SK-N-SH treated with all-trans-retinoic acid at 6 μM for 48 hours (cell line): ENCODE measurements around the gene CTCFL.

Source experiments
- ATAC-seq: fragments of 200-7000 bp; cut with Tn5 transposase; 3 replicates; pipeline ENCODE4 v1.9.1; 2020; ENCODE audit warnings: mild to moderate bottlenecking, moderate library complexity
- ARNTL ChIP-seq: fragments of 450-650 bp; formaldehyde crosslinking; IDR thresholded peaks from 2 replicates; pipeline ENCODE4 v1.5.0; 2020; ENCODE audit warnings: low read depth, mild to moderate bottlenecking, moderate library complexity, borderline replicate concordance
- CREB5 ChIP-seq: fragments of 250-450 bp; sonication (Bioruptor Pico); IDR thresholded peaks from 2 replicates; pipeline ENCODE4 v1.5.1; 2020; ENCODE audit warnings: low read depth, mild to moderate bottlenecking, moderate library complexity
- CSDC2 ChIP-seq: fragments of 250-450 bp; sonication (Bioruptor Pico); IDR thresholded peaks from 2 replicates; pipeline ENCODE4 v1.5.0; 2020; ENCODE audit warnings: mild to moderate bottlenecking, moderate library complexity
- CSRNP3 ChIP-seq: fragments of 250-450 bp; sonication (Bioruptor Pico); IDR thresholded peaks from 2 replicates; pipeline ENCODE4 v1.5.1; 2021; ENCODE audit warnings: mild to moderate bottlenecking, moderate library complexity
- ISL1 ChIP-seq: fragments of 250-450 bp; sonication (Bioruptor Pico); IDR thresholded peaks from 2 replicates; pipeline ENCODE4 v2.1.2; 2022; ENCODE audit warnings: mild to moderate bottlenecking, moderate library complexity
- OSR1 ChIP-seq: fragments of 250-450 bp; sonication (Bioruptor Pico); IDR thresholded peaks from 2 replicates; pipeline ENCODE4 v1.8.0; 2022; ENCODE audit warnings: moderate library complexity, mild to moderate bottlenecking, inconsistent platforms
- PATZ1 ChIP-seq: fragments of 250-450 bp; sonication (Bioruptor Pico); IDR thresholded peaks from 2 replicates; pipeline ENCODE4 v1.8.0; 2020; ENCODE audit warnings: mild to moderate bottlenecking, moderate library complexity, borderline replicate concordance
- POU6F1 ChIP-seq: fragments of 250-450 bp; sonication (Bioruptor Pico); IDR thresholded peaks from 2 replicates; pipeline ENCODE4 v1.8.0; 2021; ENCODE audit warnings: low read depth, mild to moderate bottlenecking, moderate library complexity, borderline replicate concordance
- PPARA ChIP-seq: fragments of 250-450 bp; sonication (Bioruptor Pico); IDR thresholded peaks from 2 replicates; pipeline ENCODE4 v1.5.0; 2020; ENCODE audit warnings: mild to moderate bottlenecking, borderline replicate concordance
- RARB ChIP-seq: fragments of 250-450 bp; sonication (Bioruptor Pico); IDR thresholded peaks from 2 replicates; pipeline ENCODE4 v1.8.0; 2021; ENCODE audit warnings: mild to moderate bottlenecking, moderate library complexity
- SNAI2 ChIP-seq: fragments of 250-450 bp; sonication (Bioruptor Pico); IDR thresholded peaks from 2 replicates; pipeline ENCODE4 v1.5.0; 2020; ENCODE audit warnings: mild to moderate bottlenecking, moderate library complexity
- TCF4 ChIP-seq: fragments of 250-450 bp; sonication (Bioruptor Pico); IDR thresholded peaks from 2 replicates; pipeline ENCODE4 v1.8.0; 2021; ENCODE audit warnings: mild to moderate bottlenecking, moderate library complexity, borderline replicate concordance
- TOX ChIP-seq: fragments of 250-450 bp; sonication (Bioruptor Pico); IDR thresholded peaks from 2 replicates; pipeline ENCODE4 v1.8.0; 2021; ENCODE audit warnings: mild to moderate bottlenecking, moderate library complexity, borderline replicate concordance
- TSHZ2 ChIP-seq: fragments of 250-450 bp; sonication (Bioruptor Pico); IDR thresholded peaks from 2 replicates; pipeline ENCODE4 v1.5.0; 2020; ENCODE audit warnings: mild to moderate bottlenecking, moderate library complexity
- ZC3H10 ChIP-seq: fragments of 250-450 bp; sonication (Bioruptor Pico); IDR thresholded peaks from 2 replicates; pipeline ENCODE4 v1.5.1; 2021; ENCODE audit warnings: mild to moderate bottlenecking, moderate library complexity
- ZFP3 ChIP-seq: fragments of 250-450 bp; sonication (Bioruptor Pico); IDR thresholded peaks from 2 replicates; pipeline ENCODE4 v1.5.0; 2020; ENCODE audit warnings: mild to moderate bottlenecking, moderate library complexity
- ZFP30 ChIP-seq: fragments of 450-650 bp; formaldehyde crosslinking; IDR thresholded peaks from 2 replicates; pipeline ENCODE4 v1.5.0; 2022; ENCODE audit warnings: mild to moderate bottlenecking, moderate library complexity
- ZNF565 ChIP-seq: fragments of 450-650 bp; formaldehyde crosslinking; conservative IDR thresholded peaks from 2 replicates; pipeline ENCODE4 v1.5.0; 2020; ENCODE audit warnings: low read depth, mild to moderate bottlenecking, moderate library complexity
- ZNF70 ChIP-seq: fragments of 450-650 bp; formaldehyde crosslinking; IDR thresholded peaks from 2 replicates; pipeline ENCODE4 v1.5.0; 2020; ENCODE audit warnings: mild to moderate bottlenecking, moderate library complexity

The CTCFL gene

GRCh38 chr20:57546956-57547649 lies 22.2 kb upstream of the CTCFL start:
- no peak for ATAC-seq
- no peak for TF ChIP-seq RARB
- TF ChIP-seq ARNTL (CRISPR knock-in tag): no peak

- TF ChIP-seq ZNF565: no peak
- TF ChIP-seq SNAI2 (CRISPR knock-in tag): no peak
- no peak for TF ChIP-seq ZFP30 (CRISPR knock-in tag)
- no peak for TF ChIP-seq RARB
- no peak for TF ChIP-seq CSRNP3 (CRISPR knock-in tag)
- no peak for TF ChIP-seq ZC3H10 (CRISPR knock-in tag)
- TF ChIP-seq CREB5 (CRISPR knock-in tag): no peak
- TF ChIP-seq TCF4 (CRISPR knock-in tag): no peak
- no peak for TF ChIP-seq ZFP3
- no peak for TF ChIP-seq CSDC2
- TF ChIP-seq ZNF70 (CRISPR knock-in tag): no peak
- ATAC-seq: no peak
These were observed 21.2 kb upstream of the CTCFL start for GRCh38 chr20:57545927-57546662.

GRCh38 chr20:57544838-57545564 lies 20.1 kb upstream of the CTCFL start:
- TF ChIP-seq TOX (CRISPR knock-in tag): no peak
- no peak for TF ChIP-seq PPARA (CRISPR knock-in tag)
- TF ChIP-seq RARB: no peak
- no peak for TF ChIP-seq ZNF565
- no peak for TF ChIP-seq CSRNP3 (CRISPR knock-in tag)
- no peak for TF ChIP-seq ZFP30 (CRISPR knock-in tag)
- no peak for TF ChIP-seq ZFP3
- TF ChIP-seq CSDC2: no peak
- no peak for TF ChIP-seq ZNF70 (CRISPR knock-in tag)
- no peak for TF ChIP-seq PATZ1 (CRISPR knock-in tag)
- TF ChIP-seq ISL1: no peak
- TF ChIP-seq TSHZ2 (CRISPR knock-in tag): no peak
- no peak for TF ChIP-seq OSR1 (CRISPR knock-in tag)
- TF ChIP-seq POU6F1: no peak
- ATAC-seq: no peak
